Hematopoietic multipotent progenitor cell (in vitro differentiated cells): ENCODE results near the gene ARHGAP24. TPM values are rescaled to one million over a fixed set of nuclear protein-coding genes. Genes with fewer than 3 reads are reported as not detected.

ENCODE experiments used
- DNase-seq, 3 donors: peaks; one replicate each; pipeline ENCODE4 v3.0.0-alpha.2; 2011 to 2015; ENCODE audit warnings: low read depth in 2 of 3, low spot score in 2 of 3
- total RNA-seq: library from RNA; depleted of rRNA; stranded (reverse); fragments of >200 nt; gene quantifications from one replicate; pipeline ENCODE4 v1.2.3, GENCODE V29; 2012

Gene ARHGAP24
- total RNA-seq, 1 donor = 0.27 TPM

- no peak for DNase-seq
Observed at GRCh38 chr4:85732124-85732523, 257.2 kb downstream of the ARHGAP24 start.

GRCh38 chr4:85733798-85734197 lies 258.8 kb downstream of the ARHGAP24 start:
- DNase-seq = no peak

- no peak for DNase-seq
Observed at GRCh38 chr4:85734424-85734831, 259.5 kb downstream of the ARHGAP24 start.

- DNase-seq = no peak
Observed at GRCh38 chr4:85736571-85736970, 261.6 kb downstream of the ARHGAP24 start.

GRCh38 chr4:85737254-85737653 lies 262.3 kb downstream of the ARHGAP24 start:
- no peak for DNase-seq

- no peak for DNase-seq
Observed at GRCh38 chr4:85738721-85739120, 263.8 kb downstream of the ARHGAP24 start.

- DNase-seq = no peak
Observed at GRCh38 chr4:85740431-85740861, 265.5 kb downstream of the ARHGAP24 start.

GRCh38 chr4:85741381-85741780 lies 266.4 kb downstream of the ARHGAP24 start:
- DNase-seq = no peak

- no peak for DNase-seq
Observed at GRCh38 chr4:85741921-85742591, 267.1 kb downstream of the ARHGAP24 start.

- no peak for DNase-seq
Observed at GRCh38 chr4:85744950-85745349, 270.0 kb downstream of the ARHGAP24 start.

GRCh38 chr4:85745939-85746338 lies 271.0 kb downstream of the ARHGAP24 start:
- no peak for DNase-seq

- peak in 2 of 3 donors; percentile 53 to 78 for DNase-seq
Observed at GRCh38 chr4:85747882-85748491, 273.0 kb downstream of the ARHGAP24 start.

- no peak for DNase-seq
Observed at GRCh38 chr4:85748654-85749053, 273.7 kb downstream of the ARHGAP24 start.

GRCh38 chr4:85751866-85752265 lies 276.9 kb downstream of the ARHGAP24 start:
- DNase-seq = no peak

GRCh38 chr4:85755285-85755684 lies 280.3 kb downstream of the ARHGAP24 start:
- no peak for DNase-seq

- DNase-seq = peak in 2 of 3 donors; percentile 26 to 55
Observed at GRCh38 chr4:85756938-85757337, 282.0 kb downstream of the ARHGAP24 start.

- DNase-seq = no peak
Observed at GRCh38 chr4:85759388-85759787, 284.4 kb downstream of the ARHGAP24 start.

GRCh38 chr4:85760511-85760910 lies 285.6 kb downstream of the ARHGAP24 start:
- DNase-seq = no peak

GRCh38 chr4:85761803-85762528 lies 287.0 kb downstream of the ARHGAP24 start:
- DNase-seq = peak in 1 of 3 donors; percentile 8

- no peak for DNase-seq
Observed at GRCh38 chr4:85762529-85762871, 287.6 kb downstream of the ARHGAP24 start.

GRCh38 chr4:85763202-85763601 lies 288.3 kb downstream of the ARHGAP24 start:
- DNase-seq = no peak

GRCh38 chr4:85767649-85768048 lies 292.7 kb downstream of the ARHGAP24 start:
- DNase-seq = no peak
